K562 (cell line): Measurements from ENCODE around the gene DAPP1. TPM values are rescaled to one million over a fixed set of nuclear protein-coding genes. Genes with fewer than 3 reads are reported as not detected.

Experiments used
- CBFA2T3 ChIP-seq: fragments of 450-650 bp; IDR thresholded peaks from 2 replicates; pipeline ENCODE4 v1.6.1; 2017
- CBX2 ChIP-seq: fragments of 200-600 bp; sonication (generic); IDR thresholded peaks from one replicate; pipeline ENCODE4 v1.6.1; 2012; ENCODE audit warnings: mild to moderate bottlenecking, low read length, inconsistent platforms; ENCODE audit not compliant: insufficient read depth, poor library complexity, severe bottlenecking
- KLF13 ChIP-seq: fragments of 450-650 bp; IDR thresholded peaks from 2 replicates; pipeline ENCODE4 v1.6.1; 2016; ENCODE audit warnings: missing genetic modification characterization, low read depth, mild to moderate bottlenecking, missing compliant biosample characterization, moderate library complexity, borderline replicate concordance
- MAX ChIP-seq: sonication (generic); formaldehyde crosslinking; IDR thresholded peaks from 2 replicates; pipeline ENCODE4 v1.9.0; 2022; ENCODE audit warnings: mild to moderate bottlenecking, missing genetic modification reagents
- MEIS2 ChIP-seq: fragments of 450-650 bp; IDR thresholded peaks from 2 replicates; pipeline ENCODE4 v1.6.1; 2014; ENCODE audit warnings: mild to moderate bottlenecking; ENCODE audit not compliant: partially characterized antibody
- MITF ChIP-seq: IDR thresholded peaks from 2 replicates; pipeline ENCODE4 v1.6.1; 2014; ENCODE audit warnings: antibody characterized with exemption
- MYC ChIP-seq, 2 experiments: fragments of 250-450 bp in 1 of 2; sonication (Bioruptor Pico) in 1 of 2; IDR thresholded peaks; 2 replicates each; pipeline versions ENCODE4 v1.5.1 to v1.6.1; 2012 to 2021; ENCODE audit warnings: low read depth in 2 of 2, borderline replicate concordance in 1 of 2, improper control_type of control experiment in 1 of 2, low read length in 1 of 2, mild to moderate bottlenecking in 1 of 2, moderate library complexity in 1 of 2
- NRF1 ChIP-seq, 2 experiments: fragments of 450-650 bp; IDR thresholded peaks in 1 of 2; conservative IDR thresholded peaks in 1 of 2; 2 replicates each; pipeline ENCODE4 v1.6.1; 2014; ENCODE audit warnings: mild to moderate bottlenecking in 2 of 2
- PHF8 ChIP-seq: fragments of 200-600 bp; sonication (generic); IDR thresholded peaks from 2 replicates; pipeline ENCODE4 v1.6.1; 2012; ENCODE audit warnings: mixed run types, mild to moderate bottlenecking, inconsistent platforms, low read length, moderate library complexity, borderline replicate concordance
- RAD51 ChIP-seq: fragments of 450-650 bp; IDR thresholded peaks from 2 replicates; pipeline ENCODE4 v1.7.1; 2016; ENCODE audit warnings: low read depth, mild to moderate bottlenecking, borderline replicate concordance
- RFX7 ChIP-seq: fragments of 250-450 bp; sonication (Bioruptor Pico); IDR thresholded peaks from 2 replicates; pipeline ENCODE4 v1.5.1; 2021; ENCODE audit warnings: mild to moderate bottlenecking
- SRF ChIP-seq, 2 experiments: fragments of 250-450, 450-650 bp in 1 of 2; sonication (Bioruptor Pico) in 1 of 2; sonication (generic) in 1 of 2; formaldehyde crosslinking; IDR thresholded peaks; 2 replicates each; pipeline versions ENCODE4 v1.5.0 to v1.5.1; 2020 to 2022; ENCODE audit warnings: mild to moderate bottlenecking in 1 of 2, missing genetic modification reagents in 1 of 2
- TFAP4 ChIP-seq: sonication (generic); formaldehyde crosslinking; IDR thresholded peaks from 2 replicates; pipeline ENCODE4 v1.8.0; 2022; ENCODE audit warnings: missing genetic modification reagents, mild to moderate bottlenecking, moderate library complexity, borderline replicate concordance
- THAP12 ChIP-seq: fragments of 250-450 bp; sonication (Bioruptor Pico); IDR thresholded peaks from 2 replicates; pipeline ENCODE4 v1.9.0; 2021; ENCODE audit warnings: mild to moderate bottlenecking, inconsistent platforms
- ZNF436 ChIP-seq: fragments of 250-450, 450-650 bp; sonication (Bioruptor Pico); formaldehyde crosslinking; IDR thresholded peaks from 2 replicates; pipeline ENCODE4 v1.7.0; 2020; ENCODE audit warnings: mild to moderate bottlenecking
- ZNF518B ChIP-seq: fragments of 250-450 bp; sonication (Bioruptor Pico); IDR thresholded peaks from 2 replicates; pipeline ENCODE4 v1.5.0; 2021; ENCODE audit warnings: mild to moderate bottlenecking, moderate library complexity
- ZNF785 ChIP-seq: fragments of 250-450 bp; sonication (Bioruptor Pico); IDR thresholded peaks from 2 replicates; pipeline ENCODE4 v1.4.0; 2020; ENCODE audit warnings: mild to moderate bottlenecking
- polyA plus RNA-seq, 8 experiments: library from polyadenylated mRNA; depleted of rRNA in 4 of 8; stranded (reverse) in 5 of 8; unstranded in 3 of 8; fragments of >200 nt; fragmentation: Nextera tagmentation in 2 of 8; fragmentation: Illumina TruSeq in 1 of 8; extraction: Ambion mirVana in 2 of 8; extraction: Trizol in 1 of 8; gene quantifications; 2 replicates each; pipeline versions ENCODE4 v1.2.1 to v1.2.3, GENCODE V29; 2011 to 2014; ENCODE audit warnings: inconsistent platforms in 1 of 8, missing spikeins in 1 of 8
- total RNA-seq, 7 experiments: library from RNA; depleted of rRNA in 6 of 7; stranded (reverse); fragments of >200 nt in 6 of 7; fragmentation: Illumina TruSeq in 2 of 7; extraction: Trizol in 2 of 7; gene quantifications; 2 replicates each; pipeline versions ENCODE4 v1.2.1 to v1.2.3, GENCODE V29; 2011 to 2021; ENCODE audit warnings: low replicate concordance in 1 of 7

The DAPP1 gene
- total and polyA plus RNA-seq, 9 of the 15 experiments (the other 6 are each of a cell fraction or from before 2014, with no cell fraction given): 1.9 to 7.2 (median 3.6) TPM

GRCh38 chr4:99894161-99894997, 77.8 kb downstream of the DAPP1 start, which contains the start of gene LAMTOR3 (continued):
- TF ChIP-seq MEIS2: peak; percentile 54
- TF ChIP-seq ZNF518B (CRISPR knock-in tag): no peak
- no peak for TF ChIP-seq RFX7 (CRISPR knock-in tag)
- peak; percentile 78 for TF ChIP-seq PHF8
- peak; percentile 86 for TF ChIP-seq MITF
- peak; percentile 83 for TF ChIP-seq RAD51
- no peak for TF ChIP-seq KLF13
- no peak for TF ChIP-seq ZNF436 (CRISPR knock-in tag)
- TF ChIP-seq MYC (IDR thresholded peaks at IDR 0.05; ENCODE audit: low read depth, low read length): peak; percentile 31; the same call in 1 of the 2 replicates
- no peak for TF ChIP-seq MYC (CRISPR knock-in tag; IDR thresholded peaks at IDR 0.05; ENCODE audit: borderline replicate concordance, low read depth)
- peak; percentile 87 to 88 for TF ChIP-seq NRF1 (conservative IDR thresholded peaks at IDR 0.05 in 1 of 2, IDR thresholded peaks at IDR 0.05 in 1 of 2)
- no peak for TF ChIP-seq THAP12 (CRISPR knock-in tag)
- no peak for TF ChIP-seq CBX2
- TF ChIP-seq SRF (CRISPR knock-in tag; IDR thresholded peaks at IDR 0.05): no peak
- TF ChIP-seq ZNF785: no peak
- TF ChIP-seq MAX (CRISPR knock-in tag): no peak
- peak; percentile 80 for TF ChIP-seq TFAP4 (CRISPR knock-in tag)
- TF ChIP-seq CBFA2T3: no peak
